ENCODE data around the gene ADGRD1. TPM values are rescaled to one million over a fixed set of nuclear protein-coding genes. Genes with fewer than 3 reads are reported as not detected.

ADGRD1 gene
- total RNA-seq, 1 donor from 2014 or later: 1.9 TPM

DNA sequence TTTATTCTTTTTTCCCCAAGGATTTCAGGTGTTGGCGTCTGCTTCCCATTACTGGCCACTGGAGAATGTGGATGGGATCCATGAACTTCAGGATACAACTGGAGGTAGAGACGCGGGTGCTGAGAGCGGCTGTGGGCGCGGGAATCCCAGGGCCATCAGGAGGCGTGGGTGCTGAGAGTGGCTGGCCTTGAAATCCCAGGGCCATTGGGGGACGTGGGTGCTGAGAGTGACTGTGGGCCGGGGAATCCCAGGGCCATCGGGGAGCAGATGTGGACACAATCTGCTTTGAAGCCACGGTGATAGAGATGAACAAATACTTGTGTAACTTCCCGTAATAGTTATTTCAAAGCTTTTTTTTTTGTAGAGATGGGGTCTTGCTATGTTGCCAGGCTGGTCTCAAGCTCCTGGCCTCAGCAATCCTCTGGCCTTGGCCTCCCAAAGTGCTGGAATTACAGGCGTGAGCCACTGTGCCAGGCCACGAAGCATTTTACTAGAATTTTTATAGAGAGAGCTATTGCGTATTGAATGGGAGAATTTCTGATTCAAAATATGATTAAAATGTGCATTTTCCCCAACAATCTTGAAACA lies 12.8 kb downstream of the ADGRD1 start:
- no peak for DNase-seq

DNA sequence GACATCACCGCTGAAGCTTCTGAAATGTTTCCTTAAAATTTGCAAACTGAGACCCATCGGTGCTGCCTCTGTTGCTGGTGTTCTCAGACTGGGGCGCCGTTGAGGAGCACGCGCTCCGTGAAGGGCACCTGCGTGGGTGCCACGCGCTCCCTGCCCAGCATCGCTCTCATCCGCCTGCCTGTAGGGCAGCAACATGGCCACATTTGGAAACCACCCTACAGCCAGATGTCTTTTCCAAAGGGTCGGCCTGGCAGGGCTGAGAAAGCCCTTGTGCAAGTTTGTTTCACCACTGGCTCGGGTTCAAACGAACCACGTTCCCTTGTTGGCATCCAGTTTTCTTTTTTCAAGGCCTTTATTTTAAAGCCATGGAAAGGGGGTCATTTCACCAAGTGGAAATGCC lies 13.9 kb downstream of the ADGRD1 start:
- DNase-seq: no peak

DNA sequence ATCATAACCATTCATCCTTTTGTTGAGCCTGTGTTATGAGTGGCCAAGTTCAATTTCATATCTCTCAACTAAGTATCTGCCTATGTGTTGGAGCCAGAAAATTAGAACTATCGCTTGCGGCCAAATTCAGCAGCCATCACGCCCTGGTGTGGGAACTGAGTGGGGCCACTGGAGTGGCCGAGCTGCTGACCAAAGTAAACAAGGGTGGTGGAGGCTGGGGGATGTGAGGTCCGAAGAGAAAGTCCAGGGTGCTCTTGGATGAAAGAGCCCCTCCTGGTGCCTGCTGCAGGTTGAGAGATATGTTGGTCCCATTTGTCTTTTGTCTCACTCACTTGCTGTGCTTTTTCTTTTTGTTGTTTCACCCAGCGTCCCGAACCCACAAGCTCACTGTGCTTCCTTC lies 14.9 kb downstream of the ADGRD1 start:
- DNase-seq: no peak

DNA sequence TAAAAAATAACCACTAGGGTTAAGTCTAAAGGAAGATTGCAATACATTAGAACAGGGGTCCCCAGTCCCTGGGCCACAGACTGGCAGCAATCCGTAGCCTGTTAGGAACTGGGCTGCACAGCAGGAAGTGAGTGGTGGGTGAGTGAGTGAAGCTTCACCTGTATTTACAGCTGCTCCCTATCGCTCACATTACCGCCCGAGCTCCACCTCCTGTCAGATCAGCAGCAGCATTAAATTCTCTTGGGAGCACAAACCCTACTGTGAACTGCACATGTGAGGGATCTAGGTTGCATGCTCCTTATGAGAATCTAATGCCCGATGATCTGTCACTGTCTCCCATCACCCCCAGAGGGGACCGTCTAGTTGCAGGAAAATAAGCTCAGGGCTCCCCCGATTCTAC lies 15.5 kb downstream of the ADGRD1 start:
- DNase-seq: no peak

DNA sequence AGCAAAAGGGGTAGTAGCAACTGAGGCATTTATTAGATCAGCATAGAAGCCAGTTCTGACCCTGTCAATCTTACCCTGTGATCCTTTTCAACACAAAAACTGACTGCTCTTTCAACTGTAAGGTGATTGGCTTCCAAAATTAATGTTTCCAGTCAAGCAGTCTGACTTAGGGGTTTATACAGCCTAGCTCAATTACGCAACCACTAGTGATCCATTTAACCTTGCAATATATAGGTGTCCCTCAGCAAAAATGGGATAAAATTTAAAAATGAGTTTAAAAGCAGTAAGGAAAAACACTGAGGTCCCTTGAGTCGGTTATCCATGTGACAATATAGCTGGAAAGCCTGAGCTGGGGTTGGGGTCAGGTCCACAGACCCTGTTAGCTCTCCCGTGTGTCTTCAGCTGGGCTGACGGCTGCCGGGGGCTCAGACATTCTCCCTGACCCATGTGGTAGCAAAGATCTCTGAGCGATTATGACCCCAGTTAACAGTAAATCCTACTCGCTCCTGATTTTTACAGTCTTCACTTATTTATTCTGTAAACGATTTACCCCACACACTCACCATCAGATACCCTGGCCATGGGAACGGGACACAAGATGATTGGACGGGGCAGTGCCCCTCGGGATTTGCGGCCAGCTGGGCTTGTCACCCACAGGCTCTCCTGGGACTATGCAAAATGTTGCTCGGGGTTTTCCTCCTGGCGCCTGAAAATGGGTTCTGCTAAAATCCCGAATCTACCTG lies 16.6 kb downstream of the ADGRD1 start:
- DNase-seq: no peak

DNA sequence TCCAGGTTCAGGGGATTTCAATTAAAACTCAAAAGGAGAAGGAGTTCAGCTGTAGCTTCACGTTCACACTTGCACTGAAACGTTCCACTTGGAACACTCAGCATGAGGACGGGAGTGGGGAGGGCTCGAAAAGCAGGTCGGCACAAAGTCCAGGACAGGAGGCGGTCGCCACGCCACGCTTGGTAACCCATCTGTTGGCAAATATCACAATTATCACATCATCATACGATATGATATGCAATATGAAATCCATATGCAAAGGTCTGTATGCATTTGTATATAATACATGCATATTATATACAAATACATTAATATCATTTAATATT lies 17.2 kb downstream of the ADGRD1 start:
- no peak for DNase-seq

GRCh38 chr12:130971925-130972585 lies 18.3 kb downstream of the ADGRD1 start:
- no peak for DNase-seq

GRCh38 chr12:130972586-130972950 lies 18.9 kb downstream of the ADGRD1 start:
- no peak for DNase-seq

GRCh38 chr12:130973109-130973508 lies 19.4 kb downstream of the ADGRD1 start:
- no peak for DNase-seq

DNA sequence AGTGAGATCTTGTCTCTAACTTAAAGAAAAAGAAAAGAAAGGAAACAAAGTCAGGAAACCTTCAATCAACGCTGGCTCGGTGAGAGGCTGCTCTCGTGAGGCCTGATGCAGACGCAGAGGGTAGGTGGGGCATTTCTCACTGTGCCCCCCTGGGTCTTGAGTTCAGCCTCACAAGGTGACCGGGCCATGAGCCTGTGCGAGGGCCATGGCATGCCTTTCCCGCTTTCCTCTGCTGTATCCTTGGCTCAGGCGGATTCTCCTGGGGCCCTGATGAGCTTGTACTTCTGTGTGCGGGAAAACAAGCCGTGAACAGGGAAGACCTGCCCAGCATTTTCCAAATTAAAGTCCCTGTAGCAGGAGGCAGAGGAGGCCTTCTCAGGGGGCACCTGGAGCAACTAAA lies 20.2 kb downstream of the ADGRD1 start:
- no peak for DNase-seq

GRCh38 chr12:130975116-130975515 lies 21.4 kb downstream of the ADGRD1 start:
- DNase-seq: no peak

GRCh38 chr12:130976171-130976720 lies 22.5 kb downstream of the ADGRD1 start:
- DNase-seq: no peak

DNA sequence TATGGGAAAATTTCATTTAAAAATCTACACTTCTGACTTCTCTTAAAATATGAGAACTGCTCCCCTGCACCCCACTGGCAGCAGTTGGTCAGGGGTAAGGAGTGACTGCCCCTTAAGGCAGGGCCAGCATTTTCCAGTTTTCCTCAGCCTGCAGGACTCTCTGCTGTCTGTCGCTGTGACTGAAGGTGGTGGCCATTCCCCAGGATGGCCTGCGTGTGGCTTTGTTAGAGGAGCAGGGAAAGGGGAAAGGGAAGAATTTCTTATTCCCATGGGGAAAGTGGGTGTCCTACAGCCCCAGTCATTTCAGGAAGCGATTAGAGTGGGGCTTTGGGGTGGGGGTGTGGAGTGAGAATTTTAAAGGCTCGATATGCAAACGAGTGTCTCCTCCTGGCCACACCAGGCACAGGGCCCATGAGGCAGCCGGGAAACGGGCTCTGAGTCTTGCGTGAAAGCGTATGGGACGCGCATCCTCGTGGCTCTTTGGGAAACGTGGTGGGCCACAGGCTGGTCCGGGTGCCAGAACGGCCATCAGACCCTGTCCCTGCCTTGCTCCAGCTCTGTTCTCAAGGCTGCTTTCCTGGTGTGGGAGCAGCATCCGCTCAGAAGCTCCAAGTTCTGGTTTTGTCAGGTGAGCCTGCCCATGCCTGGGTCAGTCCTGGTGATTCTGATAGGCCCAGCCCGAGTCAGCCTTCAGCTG lies 23.5 kb downstream of the ADGRD1 start:
- DNase-seq: no peak

GRCh38 chr12:130977743-130978095 lies 24.0 kb downstream of the ADGRD1 start:
- no peak for DNase-seq

GRCh38 chr12:130978785-130979184 lies 25.1 kb downstream of the ADGRD1 start:
- no peak for DNase-seq

- no peak for DNase-seq
Measured at GRCh38 chr12:130981074-130981742, 27.5 kb downstream of the ADGRD1 start.

GRCh38 chr12:130981911-130982310 lies 28.2 kb downstream of the ADGRD1 start:
- no peak for DNase-seq

GRCh38 chr12:130982565-130983225 lies 29.0 kb downstream of the ADGRD1 start:
- no peak for DNase-seq

- DNase-seq: no peak
Measured at GRCh38 chr12:130983328-130984017, 29.8 kb downstream of the ADGRD1 start.

DNA sequence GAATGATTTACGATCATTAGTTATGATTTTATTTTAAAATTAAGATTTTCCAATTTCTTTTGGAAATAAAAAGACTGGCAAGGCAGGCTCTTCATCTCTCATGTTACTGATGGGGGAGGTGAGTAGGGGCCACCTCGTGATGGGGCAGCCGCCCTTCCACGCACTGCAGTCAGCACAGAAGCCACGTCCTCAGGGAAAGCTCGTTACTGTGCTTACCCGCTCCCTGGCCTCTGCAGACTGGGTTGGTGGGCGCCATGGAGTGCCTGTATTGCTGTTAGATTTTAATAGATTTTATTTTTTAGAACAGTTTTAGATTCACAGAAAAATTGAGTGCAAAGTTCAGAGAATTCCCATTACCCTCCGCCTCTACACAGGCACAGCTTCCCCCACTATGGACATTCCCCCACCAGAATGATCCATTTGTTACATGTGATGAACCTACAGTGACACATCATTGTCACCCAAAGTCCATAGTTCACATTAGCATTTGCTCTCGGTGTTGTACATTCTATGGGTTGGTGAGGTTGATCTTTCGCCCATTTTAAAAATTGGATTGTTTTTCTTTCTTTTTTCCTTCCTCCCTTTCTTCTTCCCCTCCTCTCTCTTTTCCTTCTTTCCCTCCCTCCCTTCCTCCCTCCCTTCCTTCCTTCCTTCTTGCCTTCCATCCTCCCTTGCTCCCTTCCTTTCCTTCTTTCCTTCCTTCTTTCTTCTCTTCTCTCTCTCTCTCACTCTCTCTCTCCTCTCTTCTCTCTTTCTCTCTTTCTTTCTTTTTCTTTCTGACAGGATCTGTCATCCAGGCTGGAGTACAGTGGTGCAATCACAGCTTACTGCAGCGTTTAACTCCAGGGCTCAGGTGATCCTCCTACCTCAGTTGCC lies 30.7 kb downstream of the ADGRD1 start:
- DNase-seq: no peak
